PFSK-1 (cell line): ENCODE measurements around the gene HAS3.

Experiments
- FOXP2 ChIP-seq: optimal IDR thresholded peaks from 2 replicates; pipeline ENCODE3; 2011; ENCODE audit warnings: borderline replicate concordance, control low read depth, inconsistent platforms; ENCODE audit not compliant: insufficient read depth; ENCODE audit errors: extremely low read length, extremely low read depth
- POLR2AphosphoS5 ChIP-seq: IDR thresholded peaks from 2 replicates; pipeline ENCODE4 v1.6.1; 2012; ENCODE audit warnings: low read depth, mild to moderate bottlenecking, control low read depth, low read length, moderate library complexity
- SIN3A ChIP-seq: IDR thresholded peaks from 2 replicates; pipeline ENCODE4 v1.6.1; 2012; ENCODE audit warnings: mild to moderate bottlenecking, low read length, moderate library complexity, borderline replicate concordance; ENCODE audit not compliant: insufficient read depth
- TAF1 ChIP-seq: IDR thresholded peaks from 2 replicates; pipeline ENCODE4 v1.6.1; 2012; ENCODE audit warnings: low read length, control low read depth, borderline replicate concordance; ENCODE audit not compliant: insufficient read depth
- TF ChIP-seq, protein P1 (sequence below), 2 experiments: IDR thresholded peaks; 2 replicates each; pipeline versions ENCODE4 v1.6.1 to v1.8.0; 2011 to 2012; ENCODE audit warnings: low read depth in 2 of 2, low read length in 2 of 2, control low read depth in 1 of 2, inconsistent platforms in 1 of 2, mild to moderate bottlenecking in 1 of 2, moderate library complexity in 1 of 2; ENCODE audit not compliant: insufficient read depth in 1 of 2

The HAS3 gene

DNA sequence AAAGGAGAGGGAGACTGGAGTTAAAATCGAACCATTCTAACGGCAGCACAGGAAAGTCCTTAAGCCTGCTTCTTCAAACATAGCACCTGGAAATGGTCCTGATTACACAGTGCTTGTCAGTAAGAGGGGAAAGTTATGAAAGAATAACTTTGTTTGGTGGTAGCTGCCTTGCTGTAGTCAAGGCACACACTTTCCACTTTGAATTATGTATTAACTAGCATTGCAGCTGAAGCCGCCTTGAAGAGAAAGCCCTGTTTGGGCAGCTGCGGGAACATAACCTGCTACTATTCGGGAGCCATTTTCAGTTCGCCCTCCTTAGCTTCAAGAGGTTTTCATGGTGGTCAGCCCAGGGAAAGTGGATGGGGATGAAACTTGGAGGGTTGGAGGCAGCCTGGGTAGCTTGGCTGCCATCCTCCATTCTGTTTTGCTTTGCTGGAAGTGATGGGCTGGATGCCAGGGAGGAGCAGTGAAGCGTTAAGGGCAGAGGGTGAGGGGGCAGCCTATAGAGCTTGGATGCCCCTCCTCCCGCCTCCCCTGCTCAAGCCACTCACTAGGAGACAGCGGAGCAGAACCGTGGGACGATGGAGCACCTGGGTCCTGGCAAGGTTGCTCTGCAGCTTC, 5.3 kb upstream of the HAS3 start:
- no peak for TF ChIP-seq FOXP2
- no peak for TF ChIP-seq SIN3A
- TF ChIP-seq, protein P1, sequence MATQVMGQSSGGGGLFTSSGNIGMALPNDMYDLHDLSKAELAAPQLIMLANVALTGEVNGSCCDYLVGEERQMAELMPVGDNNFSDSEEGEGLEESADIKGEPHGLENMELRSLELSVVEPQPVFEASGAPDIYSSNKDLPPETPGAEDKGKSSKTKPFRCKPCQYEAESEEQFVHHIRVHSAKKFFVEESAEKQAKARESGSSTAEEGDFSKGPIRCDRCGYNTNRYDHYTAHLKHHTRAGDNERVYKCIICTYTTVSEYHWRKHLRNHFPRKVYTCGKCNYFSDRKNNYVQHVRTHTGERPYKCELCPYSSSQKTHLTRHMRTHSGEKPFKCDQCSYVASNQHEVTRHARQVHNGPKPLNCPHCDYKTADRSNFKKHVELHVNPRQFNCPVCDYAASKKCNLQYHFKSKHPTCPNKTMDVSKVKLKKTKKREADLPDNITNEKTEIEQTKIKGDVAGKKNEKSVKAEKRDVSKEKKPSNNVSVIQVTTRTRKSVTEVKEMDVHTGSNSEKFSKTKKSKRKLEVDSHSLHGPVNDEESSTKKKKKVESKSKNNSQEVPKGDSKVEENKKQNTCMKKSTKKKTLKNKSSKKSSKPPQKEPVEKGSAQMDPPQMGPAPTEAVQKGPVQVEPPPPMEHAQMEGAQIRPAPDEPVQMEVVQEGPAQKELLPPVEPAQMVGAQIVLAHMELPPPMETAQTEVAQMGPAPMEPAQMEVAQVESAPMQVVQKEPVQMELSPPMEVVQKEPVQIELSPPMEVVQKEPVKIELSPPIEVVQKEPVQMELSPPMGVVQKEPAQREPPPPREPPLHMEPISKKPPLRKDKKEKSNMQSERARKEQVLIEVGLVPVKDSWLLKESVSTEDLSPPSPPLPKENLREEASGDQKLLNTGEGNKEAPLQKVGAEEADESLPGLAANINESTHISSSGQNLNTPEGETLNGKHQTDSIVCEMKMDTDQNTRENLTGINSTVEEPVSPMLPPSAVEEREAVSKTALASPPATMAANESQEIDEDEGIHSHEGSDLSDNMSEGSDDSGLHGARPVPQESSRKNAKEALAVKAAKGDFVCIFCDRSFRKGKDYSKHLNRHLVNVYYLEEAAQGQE (IDR thresholded peaks at IDR 0.05; ENCODE audit: insufficient read depth in 1 of 2, low read depth in 2 of 2, low read length in 2 of 2) = no peak
- no peak for TF ChIP-seq TAF1
- TF ChIP-seq POLR2AphosphoS5 = no peak

DNA sequence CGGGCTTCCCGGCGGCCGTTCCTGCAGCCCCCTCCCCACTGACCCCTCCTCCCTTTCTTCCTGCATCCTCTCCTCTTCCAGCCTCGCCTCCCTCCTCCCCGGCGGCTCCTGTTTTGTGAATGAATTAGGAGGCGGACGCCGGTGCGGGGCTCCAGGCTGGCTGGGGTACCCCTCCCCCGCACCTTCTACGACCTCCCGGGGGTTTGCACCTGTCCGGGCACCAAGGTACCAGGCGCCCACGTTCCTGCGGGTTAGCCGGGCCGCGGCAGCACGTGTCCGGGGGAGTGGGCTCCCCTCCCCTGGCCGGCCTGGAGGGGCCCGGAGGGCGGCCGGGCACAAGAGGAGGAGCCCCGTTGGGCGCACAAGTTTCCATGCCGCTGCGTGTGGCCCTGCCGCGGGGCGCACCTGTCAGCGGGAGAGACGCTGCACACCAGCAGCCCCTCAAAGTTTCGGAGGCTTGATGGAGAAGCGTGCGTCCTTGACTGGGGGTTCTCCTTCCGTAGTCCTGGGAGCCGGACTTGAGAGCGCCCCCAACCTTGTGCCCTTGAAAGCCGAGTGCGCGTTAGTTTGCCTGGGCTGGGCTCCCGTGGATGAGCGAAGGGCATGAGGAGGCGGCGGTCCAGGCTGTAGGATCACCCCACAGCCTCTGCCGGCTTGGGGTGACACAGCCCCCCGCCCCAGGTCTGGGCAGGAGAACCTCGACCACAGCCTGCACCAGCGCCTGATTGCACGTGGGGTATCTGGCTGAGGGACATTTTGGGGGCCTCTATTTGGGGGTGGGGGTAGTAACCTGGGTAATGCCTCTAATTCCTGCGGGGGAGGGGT, 1.2 kb downstream of the HAS3 start:
- no peak for TF ChIP-seq FOXP2
- no peak for TF ChIP-seq TAF1
- no peak for TF ChIP-seq POLR2AphosphoS5
- TF ChIP-seq, protein P1 (IDR thresholded peaks at IDR 0.05; ENCODE audit: insufficient read depth in 1 of 2, low read depth in 2 of 2, low read length in 2 of 2) = no peak

- TF ChIP-seq TAF1 = no peak
- no peak for TF ChIP-seq FOXP2
- TF ChIP-seq SIN3A = no peak
These were observed 2.0 kb downstream of the HAS3 start for GRCh38 chr16:69107316-69107962.

DNA sequence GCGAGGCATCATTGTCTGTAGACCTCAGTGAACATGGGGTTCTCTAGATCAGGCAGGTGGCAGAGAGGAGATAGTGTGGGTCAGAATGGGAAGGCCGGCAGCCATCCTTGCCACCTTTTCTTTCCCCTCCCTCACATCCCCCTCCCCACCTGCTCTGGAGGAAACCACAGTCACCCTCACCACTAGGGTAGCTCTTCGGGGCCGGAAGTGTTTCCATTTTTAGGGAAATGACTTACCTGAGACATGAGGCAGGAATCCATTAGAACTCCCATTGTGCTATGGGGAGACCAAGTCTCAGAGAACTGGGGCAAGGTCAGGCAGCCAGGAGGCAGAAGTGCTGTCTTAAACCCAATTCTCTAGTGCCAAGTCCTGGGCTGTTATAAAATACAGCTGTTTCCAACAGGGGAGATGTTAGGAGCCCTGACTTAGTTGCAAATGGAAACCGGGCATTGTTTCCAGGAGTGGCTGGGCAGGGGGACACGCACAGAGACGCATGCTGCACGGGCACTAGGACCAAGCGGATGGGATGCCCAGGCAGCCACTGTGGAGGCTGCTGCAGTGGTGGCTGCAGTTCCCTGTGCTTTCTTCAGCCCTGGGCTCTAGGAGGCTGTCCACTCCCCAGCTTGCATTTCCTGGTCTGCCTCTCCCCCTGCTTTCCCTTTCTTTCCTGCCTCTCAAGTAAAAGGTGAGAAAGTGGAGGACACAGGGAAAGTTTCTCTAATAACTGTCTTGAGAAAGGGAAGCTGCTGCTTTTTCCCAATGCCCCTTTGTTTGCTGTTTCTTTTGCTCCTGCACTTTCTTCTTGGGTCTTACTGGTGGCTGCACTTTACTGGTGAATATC, 2.8 kb downstream of the HAS3 start:
- no peak for TF ChIP-seq POLR2AphosphoS5
- TF ChIP-seq, protein P1 (IDR thresholded peaks at IDR 0.05; ENCODE audit: insufficient read depth in 1 of 2, low read depth in 2 of 2, low read length in 2 of 2) = no peak

- no peak for TF ChIP-seq FOXP2
- no peak for TF ChIP-seq SIN3A
- TF ChIP-seq POLR2AphosphoS5 = no peak
- TF ChIP-seq, protein P1 (IDR thresholded peaks at IDR 0.05; ENCODE audit: insufficient read depth in 1 of 2, low read depth in 2 of 2, low read length in 2 of 2) = no peak
These were observed 3.4 kb downstream of the HAS3 start for GRCh38 chr16:69108905-69109252.
